Activated gamma-delta T cell treated with Interleukin-2 at 50 U/mL for 16 hours (primary cell): Measurements from ENCODE around the gene MAFF.

ENCODE experiments used
- DNase-seq: peaks from one replicate; pipeline ENCODE4 v3.0.0-alpha.2; 2020

Gene MAFF

GRCh38 chr22:38250643-38251340 lies 49.0 kb downstream of the MAFF start:
- DNase-seq: no peak

GRCh38 chr22:38251341-38251692 lies 49.5 kb downstream of the MAFF start:
- DNase-seq: no peak

GRCh38 chr22:38255697-38256096 lies 53.9 kb downstream of the MAFF start:
- DNase-seq: no peak

GRCh38 chr22:38257181-38257580 lies 55.4 kb downstream of the MAFF start:
- no peak for DNase-seq

- DNase-seq: no peak
These were observed 56.0 kb downstream of the MAFF start for GRCh38 chr22:38257650-38258250.

GRCh38 chr22:38258895-38259294 lies 57.1 kb downstream of the MAFF start:
- DNase-seq: no peak

- DNase-seq: no peak
These were observed 57.6 kb downstream of the MAFF start for GRCh38 chr22:38259370-38259769.

- no peak for DNase-seq
These were observed 59.2 kb downstream of the MAFF start for GRCh38 chr22:38260761-38261681.

GRCh38 chr22:38262051-38262795 lies 60.4 kb downstream of the MAFF start:
- peak; percentile 18 for DNase-seq

- DNase-seq: no peak
These were observed 62.6 kb downstream of the MAFF start for GRCh38 chr22:38264322-38264843.
